H9 (cell line): Measurements from ENCODE around the gene PACS1. TPM values are rescaled to one million over a fixed set of nuclear protein-coding genes. Genes with fewer than 3 reads are reported as not detected.

Source experiments
- DNase-seq: peaks from one replicate; pipeline ENCODE4 v3.0.0-alpha.2; 2017
- H2AFZ ChIP-seq: one replicate; pipeline ENCODE4 v1.6.1; 2013; ENCODE audit warnings: mild to moderate bottlenecking, low read length, control low read depth, moderate library complexity
- H2AK5ac ChIP-seq: 2 replicates; pipeline ENCODE4 v1.6.1; 2013; ENCODE audit warnings: low read length, control low read depth, mixed read lengths; ENCODE audit not compliant: insufficient read length
- H2BK120ac ChIP-seq: one replicate; pipeline ENCODE4 v1.6.1; 2013; ENCODE audit warnings: low read depth, mild to moderate bottlenecking, low read length, control low read depth, inconsistent platforms; ENCODE audit not compliant: poor library complexity, severe bottlenecking
- H2BK12ac ChIP-seq: 2 replicates; pipeline ENCODE4 v1.6.1; 2013; ENCODE audit warnings: low read length, control low read depth, mixed read lengths, low read depth; ENCODE audit not compliant: insufficient read length
- H2BK15ac ChIP-seq: 2 replicates; pipeline ENCODE4 v1.6.1; 2013; ENCODE audit warnings: low read depth, low read length, control low read depth
- H2BK20ac ChIP-seq: one replicate; pipeline ENCODE4 v1.6.1; 2013; ENCODE audit warnings: low read depth, mild to moderate bottlenecking, low read length, control low read depth, inconsistent platforms; ENCODE audit not compliant: poor library complexity, severe bottlenecking
- H2BK5ac ChIP-seq: 2 replicates; pipeline ENCODE4 v1.6.1; 2013; ENCODE audit warnings: low read length, control low read depth, mixed read lengths; ENCODE audit not compliant: insufficient read length
- H3K14ac ChIP-seq: 2 replicates; pipeline ENCODE4 v1.6.1; 2013; ENCODE audit warnings: low read length, control low read depth; ENCODE audit not compliant: insufficient read depth
- H3K18ac ChIP-seq: 2 replicates; pipeline ENCODE4 v1.6.1; 2013; ENCODE audit warnings: low read depth, mild to moderate bottlenecking, mixed read lengths, low read length, control low read depth; ENCODE audit not compliant: insufficient read length
- H3K23ac ChIP-seq: 2 replicates; pipeline ENCODE4 v1.6.1; 2013; ENCODE audit warnings: low read length, control low read depth, mixed read lengths, low read depth; ENCODE audit not compliant: insufficient read length
- H3K23me2 ChIP-seq: 2 replicates; pipeline ENCODE4 v1.6.1; 2013; ENCODE audit warnings: low read depth, mild to moderate bottlenecking, mixed read lengths, low read length, control low read depth; ENCODE audit not compliant: insufficient read length, poor library complexity, severe bottlenecking
- H3K27ac ChIP-seq: 2 replicates; pipeline ENCODE4 v1.5.1; 2013; ENCODE audit warnings: low read length, control low read depth, mixed read lengths, low read depth; ENCODE audit not compliant: insufficient read length
- H3K27me3 ChIP-seq: 2 replicates; pipeline ENCODE4 v1.6.1; 2013; ENCODE audit warnings: low read length, control low read depth, inconsistent platforms; ENCODE audit not compliant: insufficient read depth
- H3K4ac ChIP-seq: 2 replicates; pipeline ENCODE4 v1.6.1; 2013; ENCODE audit warnings: low read depth, mild to moderate bottlenecking, control low read depth, inconsistent platforms, low read length, moderate library complexity
- H3K4me1 ChIP-seq: 2 replicates; pipeline ENCODE4 v1.6.1; 2013; ENCODE audit warnings: low read length, control low read depth, inconsistent platforms; ENCODE audit not compliant: insufficient read depth
- H3K4me2 ChIP-seq: 2 replicates; pipeline ENCODE4 v1.6.1; 2013; ENCODE audit warnings: low read length, control low read depth, mixed read lengths; ENCODE audit not compliant: insufficient read length, insufficient read depth
- H3K56ac ChIP-seq: 2 replicates; pipeline ENCODE4 v1.6.1; 2013; ENCODE audit warnings: low read depth, mild to moderate bottlenecking, mixed read lengths, low read length, control low read depth; ENCODE audit not compliant: insufficient read length
- H3K79me1 ChIP-seq: 2 replicates; pipeline ENCODE4 v1.6.1; 2013; ENCODE audit warnings: low read depth, mild to moderate bottlenecking, moderate library complexity, low read length, control low read depth, inconsistent platforms; ENCODE audit not compliant: insufficient read depth, poor library complexity, severe bottlenecking
- H3K79me2 ChIP-seq: 2 replicates; pipeline ENCODE4 v1.6.1; 2013; ENCODE audit warnings: low read length, control low read depth, inconsistent platforms; ENCODE audit not compliant: insufficient read depth
- H3K9ac ChIP-seq: 2 replicates; pipeline ENCODE4 v1.6.1; 2013; ENCODE audit warnings: low read length, control low read depth, mixed read lengths; ENCODE audit not compliant: insufficient read length; ENCODE audit errors: extremely low read depth
- H3K9me3 ChIP-seq: one replicate; pipeline ENCODE4 v1.6.1; 2013; ENCODE audit warnings: low read depth, low read length, inconsistent platforms; ENCODE audit not compliant: control insufficient read depth
- H3T11ph ChIP-seq: one replicate; pipeline ENCODE4 v1.6.1; 2013; ENCODE audit warnings: mild to moderate bottlenecking, low read length, control low read depth, inconsistent platforms
- H4K20me1 ChIP-seq: one replicate; pipeline ENCODE4 v1.6.1; 2013; ENCODE audit not compliant: control insufficient read depth, insufficient read length, insufficient read depth
- H4K5ac ChIP-seq: 2 replicates; pipeline ENCODE4 v1.6.1; 2013; ENCODE audit warnings: low read depth, mild to moderate bottlenecking, mixed read lengths, low read length, control low read depth; ENCODE audit not compliant: insufficient read length
- H4K8ac ChIP-seq: replicated peaks from 2 replicates; pipeline ENCODE4 v1.6.1; 2013; ENCODE audit warnings: low read length, control low read depth, mixed read lengths, low read depth; ENCODE audit not compliant: insufficient read length
- H4K91ac ChIP-seq: 2 replicates; pipeline ENCODE4 v1.6.1; 2013; ENCODE audit warnings: low read depth, mild to moderate bottlenecking, moderate library complexity, mixed read lengths, low read length, control low read depth; ENCODE audit not compliant: insufficient read length
- H3K27ac Mint-ChIP-seq, 3 experiments: 2 replicates in 2 of 3; 3 replicates in 1 of 3; pipeline ENCODE4 v1.8.0; 2020 to 2021; ENCODE audit warnings: mixed read lengths in 3 of 3, mild to moderate bottlenecking in 1 of 3, moderate library complexity in 1 of 3
- H3K27me3 Mint-ChIP-seq: 2 replicates; pipeline ENCODE4 v1.8.0; 2021; ENCODE audit warnings: low read depth, mild to moderate bottlenecking, moderate library complexity, mixed read lengths
- H3K36me3 Mint-ChIP-seq, 3 experiments: 2 replicates in 2 of 3; 3 replicates in 1 of 3; pipeline ENCODE4 v1.8.0; 2020 to 2021; ENCODE audit warnings: low read depth in 3 of 3, mixed read lengths in 3 of 3; ENCODE audit not compliant: insufficient read depth in 1 of 3
- H3K4me1 Mint-ChIP-seq, 2 experiments: 2 replicates each; pipeline ENCODE4 v1.8.0; 2020; ENCODE audit warnings: mixed read lengths in 2 of 2
- H3K4me3 Mint-ChIP-seq, 2 experiments: 2 replicates in 1 of 2; 3 replicates in 1 of 2; pipeline ENCODE4 v1.8.0; 2020 to 2021; ENCODE audit warnings: mild to moderate bottlenecking in 2 of 2, mixed read lengths in 2 of 2, moderate library complexity in 1 of 2
- H3K9me3 Mint-ChIP-seq, 2 experiments: 2 replicates in 1 of 2; 3 replicates in 1 of 2; pipeline ENCODE4 v1.8.0; 2020; ENCODE audit warnings: mild to moderate bottlenecking in 2 of 2, mixed read lengths in 2 of 2, moderate library complexity in 1 of 2
- WGBS: extraction: QIAGEN DNeasy Blood & Tissue Kit; methylation state at CpG from one replicate; pipeline ENCODE4 v1.1.7; 2013; ENCODE audit warnings: missing lambda C conversion rate, low lambda C conversion rate, mixed read lengths; ENCODE audit not compliant: insufficient read length; ENCODE audit errors: extremely low coverage; 5-methylcytosine and 5-hydroxymethylcytosine counted together
- total RNA-seq: library from RNA; stranded (reverse); gene quantifications from 2 replicates; pipeline ENCODE4 v1.2.1, GENCODE V29; 2021
- TF ChIP-seq, protein P1 (sequence below): fragments of 200-600 bp; sonication (generic); conservative IDR thresholded peaks from 3 replicates; pipeline ENCODE4 v1.8.0; 2021; ENCODE audit warnings: antibody characterized with exemption, mild to moderate bottlenecking

The PACS1 gene
- total RNA-seq, 1 experiment from 2014 or later: 35.5 TPM

DNA sequence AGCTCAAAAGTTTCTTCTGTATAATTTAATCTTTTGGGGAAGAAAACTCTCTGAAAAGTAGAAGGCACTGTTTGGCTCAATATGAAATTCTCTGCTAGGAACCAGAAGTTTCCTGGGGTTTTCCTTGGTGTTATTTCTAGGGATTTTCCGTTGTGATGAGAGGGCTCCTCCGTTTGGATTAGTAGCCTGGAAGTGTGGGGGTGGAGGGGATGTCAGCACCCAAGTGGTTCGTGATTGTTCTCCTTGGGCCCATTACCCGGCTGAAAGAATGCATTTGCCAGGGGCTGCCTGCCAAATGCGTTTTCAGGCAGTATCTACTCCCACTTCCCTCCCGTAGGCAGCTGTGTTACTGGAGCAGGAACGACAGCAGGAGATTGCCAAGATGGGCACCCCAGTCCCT, 13.6 kb upstream of the PACS1 start:
- WGBS: no CpG with 5 or more reads among the region's 7 CpGs
- no peak overlapping the region for H2BK120ac ChIP-seq
- no peak overlapping the region for H3K27ac ChIP-seq
- no peak overlapping the region for H3K14ac ChIP-seq
- Mint-ChIP-seq H3K27me3 (no peaks in the 10 kb centered on the region), H3K27ac (no peak overlapping the region), H3K36me3 (peaks cover 58 to 87% (median 87%) of the 10 kb centered on the region in 3 experiments), H3K9me3 (no peaks in the 10 kb centered on the region), H3K4me1 (peaks cover 5 to 10% of the 10 kb centered on the region in 2 experiments), H3K4me3 (no peak overlapping the region; a peak in 1 of 5 replicates)
- H2BK20ac ChIP-seq: no peak overlapping the region
- no peak overlapping the region for H2AFZ ChIP-seq
- H3K9me3 ChIP-seq: no peaks in the 10 kb centered on the region
- no peak overlapping the region for H3K4me2 ChIP-seq
- no peak overlapping the region for H2AK5ac ChIP-seq
- TF ChIP-seq, protein P1, sequence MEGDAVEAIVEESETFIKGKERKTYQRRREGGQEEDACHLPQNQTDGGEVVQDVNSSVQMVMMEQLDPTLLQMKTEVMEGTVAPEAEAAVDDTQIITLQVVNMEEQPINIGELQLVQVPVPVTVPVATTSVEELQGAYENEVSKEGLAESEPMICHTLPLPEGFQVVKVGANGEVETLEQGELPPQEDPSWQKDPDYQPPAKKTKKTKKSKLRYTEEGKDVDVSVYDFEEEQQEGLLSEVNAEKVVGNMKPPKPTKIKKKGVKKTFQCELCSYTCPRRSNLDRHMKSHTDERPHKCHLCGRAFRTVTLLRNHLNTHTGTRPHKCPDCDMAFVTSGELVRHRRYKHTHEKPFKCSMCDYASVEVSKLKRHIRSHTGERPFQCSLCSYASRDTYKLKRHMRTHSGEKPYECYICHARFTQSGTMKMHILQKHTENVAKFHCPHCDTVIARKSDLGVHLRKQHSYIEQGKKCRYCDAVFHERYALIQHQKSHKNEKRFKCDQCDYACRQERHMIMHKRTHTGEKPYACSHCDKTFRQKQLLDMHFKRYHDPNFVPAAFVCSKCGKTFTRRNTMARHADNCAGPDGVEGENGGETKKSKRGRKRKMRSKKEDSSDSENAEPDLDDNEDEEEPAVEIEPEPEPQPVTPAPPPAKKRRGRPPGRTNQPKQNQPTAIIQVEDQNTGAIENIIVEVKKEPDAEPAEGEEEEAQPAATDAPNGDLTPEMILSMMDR: no peak
- peaks cover 9% of the 10 kb centered on the region for H3K79me1 ChIP-seq
- no peak overlapping the region for H3K18ac ChIP-seq
- no peak for DNase-seq
- H3K27me3 ChIP-seq: no peaks in the 10 kb centered on the region
- H4K20me1 ChIP-seq: no peaks in the 10 kb centered on the region
- H4K8ac ChIP-seq: no peak overlapping the region
- no peak overlapping the region for H3K4ac ChIP-seq
- H3K9ac ChIP-seq: no peak overlapping the region
- no peak overlapping the region for H2BK5ac ChIP-seq
- peaks cover 7% of the 10 kb centered on the region for H3K23me2 ChIP-seq
- H4K5ac ChIP-seq: no peak overlapping the region
- H3K79me2 ChIP-seq: peaks cover 12% of the 10 kb centered on the region; the same call in 1 of the 2 replicates
- H3K56ac ChIP-seq: no peak overlapping the region
- no peak overlapping the region for H4K91ac ChIP-seq
- no peak overlapping the region for H2BK12ac ChIP-seq
- no peak overlapping the region for H2BK15ac ChIP-seq
- no peak overlapping the region for H3K23ac ChIP-seq
- H3K4me1 ChIP-seq: no peaks in the 10 kb centered on the region; the same call in 1 of the 2 replicates
- no peak overlapping the region for H3T11ph ChIP-seq
